NCI-H1105 treated with DMSO at 0.1 percent for 48 hours (cell line): Measurements from ENCODE around the gene SCNN1B.
A peak's percentile ranks its signal among the peaks of the same experiment; 100 is the strongest.

Experiments used
- DNase-seq: peaks from one replicate; lab custom pipeline; 2025; lab: John Stamatoyannopoulos, UW

The SCNN1B gene

DNA sequence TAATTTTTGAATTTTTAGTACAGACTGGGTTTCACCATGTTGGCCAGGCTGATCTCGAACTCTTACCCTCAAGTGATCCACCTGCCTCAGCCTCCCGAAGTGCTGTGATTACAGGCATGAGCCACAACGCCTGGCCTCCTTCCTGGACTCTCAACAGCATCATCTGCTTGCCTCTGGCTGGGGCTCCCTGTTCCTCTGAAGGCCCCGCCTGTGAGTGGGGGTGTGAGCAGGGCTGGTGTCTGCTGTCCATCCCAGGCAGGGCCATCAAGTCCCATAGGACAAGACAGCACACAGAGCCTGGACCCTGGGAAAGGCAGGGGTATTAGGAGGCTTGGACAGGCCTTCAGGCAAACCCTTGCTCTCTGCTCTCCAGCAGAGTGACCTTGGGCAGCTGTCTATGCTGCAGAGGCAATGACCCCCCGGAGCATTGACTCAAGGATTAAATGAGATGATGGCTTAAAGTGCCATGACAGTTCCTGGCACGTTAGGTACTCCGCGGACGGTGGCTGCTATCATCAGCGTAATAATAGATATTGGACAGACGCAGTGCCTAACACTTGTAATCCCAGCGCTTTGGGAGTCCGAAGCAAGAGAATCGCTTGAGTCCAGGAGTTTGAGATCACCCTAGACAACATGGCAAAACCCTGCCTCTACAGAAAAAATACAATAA lies 19.2 kb downstream of the SCNN1B start:
- DNase-seq, result no peak

DNA sequence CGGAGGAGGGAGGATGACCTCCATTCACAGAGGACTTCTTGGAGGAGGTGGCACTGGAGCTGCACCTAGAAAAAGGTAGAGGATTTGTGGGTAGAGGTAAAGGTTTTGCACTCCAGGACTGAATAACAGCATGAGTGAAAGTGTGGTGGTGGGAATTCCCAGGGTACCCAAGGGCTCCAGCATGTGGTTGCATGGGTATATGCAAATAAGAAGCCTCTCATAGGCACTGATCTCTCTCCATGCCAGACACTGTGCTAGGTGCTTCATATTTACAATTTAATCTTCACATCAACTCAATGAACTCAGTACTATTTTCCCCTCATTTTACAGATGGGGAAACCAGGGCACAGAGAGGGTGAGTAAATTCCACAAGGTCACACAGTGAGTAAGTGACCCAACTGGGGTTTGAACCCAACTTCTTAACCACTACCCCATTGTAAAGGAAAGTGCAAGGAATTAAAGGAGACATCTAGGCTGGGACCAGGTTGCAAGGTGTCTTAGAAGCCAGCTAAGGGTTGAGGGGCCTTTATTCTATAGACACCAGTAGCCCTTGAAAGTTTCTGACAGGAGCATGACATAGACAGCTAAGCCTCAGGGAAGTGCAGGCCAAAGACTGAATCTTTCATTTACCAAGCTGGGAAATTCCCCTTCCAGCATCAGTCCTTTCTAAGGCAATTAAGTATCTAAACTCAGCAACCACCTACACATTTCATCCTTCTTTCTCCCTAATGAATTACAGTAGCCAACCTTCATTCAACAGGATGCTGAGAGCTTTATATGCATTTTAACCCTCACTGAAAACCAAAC lies 21.3 kb downstream of the SCNN1B start:
- DNase-seq, result no peak

DNA sequence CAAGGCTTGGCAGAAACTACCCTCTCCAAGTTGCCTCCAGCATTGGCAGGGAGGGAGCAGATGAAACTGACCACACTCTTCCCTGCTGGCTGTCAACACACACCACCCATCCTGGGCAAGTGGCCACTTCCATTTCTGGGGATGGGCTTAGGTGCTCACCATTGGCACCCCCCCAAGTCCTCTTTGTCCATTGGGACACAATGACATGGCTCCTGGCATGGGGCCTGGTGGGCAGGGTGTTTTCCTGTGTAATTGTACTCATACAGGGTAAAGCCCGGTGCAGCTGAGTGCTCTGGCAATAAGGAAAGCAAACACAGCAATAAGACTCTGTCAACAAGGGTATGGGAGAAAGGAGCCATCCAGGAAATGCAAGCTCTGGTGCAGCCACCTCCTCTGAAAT lies 22.6 kb downstream of the SCNN1B start:
- peak; percentile 89 for DNase-seq

DNA sequence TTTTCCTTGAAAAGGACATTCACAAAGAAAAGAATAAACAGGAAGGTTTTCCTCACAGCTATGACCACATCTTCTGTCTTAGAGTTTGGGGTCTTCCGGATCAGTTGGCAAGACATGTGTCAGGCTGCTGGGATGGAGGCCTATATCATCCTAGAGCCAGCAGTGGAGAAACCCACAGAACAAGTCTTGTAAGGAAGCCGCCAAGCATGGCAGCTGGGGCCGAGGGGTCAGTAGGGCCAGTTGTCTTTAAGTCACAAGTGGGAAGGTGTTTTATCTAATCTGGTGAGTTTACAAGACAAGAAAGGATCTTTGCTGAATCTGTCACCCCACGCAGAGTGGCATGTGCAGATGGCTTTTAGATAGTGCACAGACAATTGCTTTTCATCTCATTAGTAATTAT lies 25.7 kb downstream of the SCNN1B start:
- no peak for DNase-seq

DNA sequence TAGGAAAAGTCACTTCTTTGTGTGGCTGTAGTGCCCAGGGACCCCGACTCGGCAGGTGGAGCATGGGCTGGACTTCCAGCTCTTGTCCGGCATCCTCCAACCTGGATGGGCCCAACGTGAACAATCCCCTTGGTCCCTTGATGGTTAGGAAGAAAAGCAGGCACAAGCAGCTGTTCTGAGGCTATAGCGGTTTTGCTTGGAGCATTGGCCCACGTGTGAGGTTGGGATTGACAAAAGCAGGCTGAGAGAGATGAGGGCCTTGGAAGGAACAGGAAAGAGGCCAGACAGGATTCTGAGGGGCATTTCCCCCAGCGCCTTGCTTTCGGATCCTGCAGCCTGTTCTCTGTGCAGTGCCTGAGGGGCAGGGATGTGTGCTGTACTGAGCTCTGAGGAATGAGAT lies 28.1 kb downstream of the SCNN1B start:
- DNase-seq, result no peak

DNA sequence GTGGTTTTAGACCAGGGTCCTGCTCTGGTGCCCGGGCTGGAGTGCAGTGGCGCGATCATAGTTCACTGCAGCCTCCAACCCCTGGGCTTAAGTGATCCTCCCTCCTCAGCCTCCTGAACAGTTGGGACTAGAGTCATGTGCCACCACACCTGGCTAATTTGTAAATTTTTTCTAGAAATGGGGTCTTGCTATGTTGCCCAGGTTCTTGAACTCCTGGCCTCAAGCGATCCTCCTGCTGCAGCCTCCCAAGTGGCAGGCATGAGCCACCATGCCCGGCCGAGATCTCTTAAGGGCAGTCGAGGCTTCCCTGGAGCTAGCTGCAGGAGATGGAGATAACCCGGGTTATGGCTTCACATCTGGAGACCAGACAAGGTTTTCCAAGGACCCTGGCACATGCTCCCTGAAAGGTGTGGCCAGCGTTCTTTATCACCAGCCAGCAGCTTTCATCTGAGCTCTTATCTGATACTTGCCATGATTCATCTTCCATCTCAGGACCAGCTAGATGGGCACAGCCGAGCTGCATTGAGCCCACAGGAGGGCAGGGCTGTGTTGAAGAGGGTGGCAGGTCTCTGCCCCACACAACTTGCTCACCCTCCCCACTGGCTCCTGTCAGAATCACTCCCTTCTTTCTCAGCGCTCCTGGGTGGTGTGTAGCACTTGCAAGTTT lies 28.6 kb downstream of the SCNN1B start:
- DNase-seq, result no peak

DNA sequence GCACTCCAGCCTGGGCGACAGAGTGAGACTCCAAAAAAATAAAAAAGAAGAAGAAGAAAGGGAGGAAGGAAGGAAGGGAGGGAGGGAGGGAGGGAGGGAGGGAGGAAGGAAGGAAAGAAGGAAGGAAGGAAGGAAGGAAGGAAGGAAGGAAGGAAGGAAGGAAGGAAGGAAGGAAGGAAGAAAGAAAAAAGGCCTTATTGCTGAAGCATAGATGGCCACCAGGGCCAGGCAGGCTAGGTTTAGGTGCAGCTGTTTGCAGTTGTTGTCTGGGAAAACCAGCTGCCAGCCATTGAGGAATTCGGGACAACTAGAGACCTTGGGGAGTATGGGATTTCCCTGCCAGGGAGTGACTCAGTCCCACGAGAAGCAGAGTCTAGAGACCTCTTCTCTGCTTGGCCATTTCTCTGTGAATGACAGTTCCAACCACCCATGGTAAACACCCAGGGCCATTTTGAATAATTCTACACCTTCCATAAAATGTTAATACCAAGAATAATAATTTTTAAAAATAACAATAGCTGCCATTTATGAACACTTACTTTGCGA lies 31.0 kb downstream of the SCNN1B start:
- DNase-seq, result no peak

DNA sequence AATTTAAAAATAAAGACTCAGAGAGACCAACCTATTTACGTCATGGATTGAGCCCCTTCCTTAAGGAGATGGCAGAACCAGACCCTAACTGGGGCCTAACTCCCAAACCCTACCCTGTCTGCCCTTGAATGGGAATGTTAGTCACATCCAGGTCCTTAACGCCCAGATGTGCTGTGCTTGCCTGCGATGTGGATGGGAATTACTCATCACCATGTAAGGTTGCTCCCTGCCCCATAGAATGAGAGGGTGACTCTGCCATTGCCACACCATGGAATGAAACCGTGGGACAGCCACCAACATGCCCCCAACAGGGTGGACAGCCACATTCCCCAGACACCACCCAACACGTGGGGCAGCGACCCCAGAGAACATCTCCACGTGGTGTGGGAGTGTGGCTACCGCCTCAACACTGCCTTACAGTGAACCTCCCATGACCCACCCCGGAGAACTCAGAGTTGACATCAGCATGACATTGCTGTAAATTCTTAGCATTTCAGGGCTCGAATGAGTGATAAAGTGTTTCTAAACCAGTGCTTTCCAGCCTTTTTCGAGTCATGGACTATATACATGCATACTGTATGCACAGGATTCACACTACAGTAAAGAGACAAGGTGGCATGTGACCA lies 31.8 kb downstream of the SCNN1B start:
- no peak for DNase-seq

DNA sequence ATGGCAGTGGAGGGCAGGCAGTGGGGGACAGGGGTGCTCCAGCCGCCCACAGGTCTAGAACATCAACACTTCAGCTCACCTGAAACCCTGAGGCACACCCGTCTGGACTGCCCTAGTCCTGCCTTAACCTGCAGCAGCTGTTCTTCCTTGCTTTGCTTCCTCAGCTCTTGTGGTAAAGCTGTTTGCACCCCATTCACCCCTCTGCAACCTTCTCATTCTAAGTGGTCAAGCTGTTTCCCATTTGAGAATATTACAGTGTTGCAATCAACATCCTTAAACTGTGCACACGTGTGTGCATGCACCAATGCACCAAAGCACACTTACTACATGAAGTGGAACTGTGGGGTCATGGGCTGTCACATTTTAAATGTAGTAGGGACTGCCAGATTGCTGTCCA lies 32.4 kb downstream of the SCNN1B start:
- DNase-seq, result no peak

DNA sequence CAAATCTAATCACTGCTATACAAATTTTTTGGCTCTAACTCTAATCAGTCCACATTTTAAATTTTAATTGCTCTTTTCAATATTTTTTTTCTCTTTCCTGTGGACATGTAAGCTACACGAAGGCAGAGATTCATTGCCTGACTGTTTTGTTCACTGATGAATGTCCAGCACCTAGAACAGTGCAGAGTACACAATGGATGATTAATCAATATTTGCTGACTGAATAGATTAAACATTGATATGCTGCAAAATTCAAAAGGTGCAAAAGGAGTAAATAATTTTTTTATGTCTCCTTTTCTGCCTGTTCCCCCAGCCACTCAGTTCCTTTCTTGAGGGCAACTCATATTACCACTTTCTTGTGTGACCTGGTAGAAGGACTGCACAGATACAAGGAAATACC lies 32.8 kb downstream of the SCNN1B start:
- DNase-seq, result no peak

DNA sequence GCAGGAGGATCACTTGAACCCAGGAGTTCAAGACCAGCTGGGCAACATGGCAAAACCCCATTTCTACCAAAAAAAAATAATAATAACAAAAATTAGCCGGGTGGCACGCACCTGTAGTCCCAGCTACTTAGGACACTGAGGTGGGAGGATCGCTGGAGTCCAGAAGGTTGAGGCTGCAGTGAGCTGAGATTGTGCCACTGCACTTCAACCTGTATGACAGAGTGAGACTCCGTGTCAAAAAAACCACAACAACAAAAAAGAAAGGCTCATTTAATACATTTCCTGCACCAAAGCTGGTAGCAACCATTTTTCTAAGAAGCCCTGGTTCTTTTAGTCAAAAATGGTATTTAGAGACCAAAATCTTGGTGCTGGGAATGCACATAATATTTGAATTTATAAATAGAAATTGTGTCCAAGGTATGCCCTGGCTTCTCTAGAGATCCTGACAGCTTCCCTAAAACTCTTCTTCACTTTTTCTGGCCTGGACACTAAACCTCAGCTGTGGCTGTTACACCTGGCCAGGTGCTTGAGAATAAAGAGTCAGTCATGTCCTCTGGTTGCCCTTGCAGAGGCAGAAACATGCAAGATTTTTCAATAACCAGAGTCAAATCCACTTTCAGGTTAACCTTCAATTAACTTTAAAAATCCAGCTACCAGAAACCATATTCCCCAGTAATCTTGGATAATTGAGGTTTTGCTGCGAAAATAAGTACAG lies 35.9 kb downstream of the SCNN1B start:
- DNase-seq, result no peak

DNA sequence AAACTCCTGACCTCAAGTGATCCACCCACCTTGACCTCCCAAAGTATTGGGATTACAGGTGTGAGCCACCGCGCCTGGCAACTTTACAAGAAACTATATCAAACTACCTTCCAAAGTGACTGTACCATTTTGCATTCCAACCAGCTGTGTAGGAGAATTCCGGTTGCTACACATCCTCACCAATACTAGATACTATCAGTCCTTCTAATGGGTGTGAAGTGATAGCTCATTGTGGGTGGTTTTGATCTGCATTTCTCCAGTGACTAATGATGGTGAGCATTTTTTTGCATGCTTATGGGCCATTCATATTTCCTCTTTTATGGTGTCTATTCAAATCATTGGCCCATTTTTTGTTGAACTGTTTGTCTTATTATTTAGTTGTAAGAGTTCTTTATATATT lies 37.7 kb downstream of the SCNN1B start:
- DNase-seq, result no peak

DNA sequence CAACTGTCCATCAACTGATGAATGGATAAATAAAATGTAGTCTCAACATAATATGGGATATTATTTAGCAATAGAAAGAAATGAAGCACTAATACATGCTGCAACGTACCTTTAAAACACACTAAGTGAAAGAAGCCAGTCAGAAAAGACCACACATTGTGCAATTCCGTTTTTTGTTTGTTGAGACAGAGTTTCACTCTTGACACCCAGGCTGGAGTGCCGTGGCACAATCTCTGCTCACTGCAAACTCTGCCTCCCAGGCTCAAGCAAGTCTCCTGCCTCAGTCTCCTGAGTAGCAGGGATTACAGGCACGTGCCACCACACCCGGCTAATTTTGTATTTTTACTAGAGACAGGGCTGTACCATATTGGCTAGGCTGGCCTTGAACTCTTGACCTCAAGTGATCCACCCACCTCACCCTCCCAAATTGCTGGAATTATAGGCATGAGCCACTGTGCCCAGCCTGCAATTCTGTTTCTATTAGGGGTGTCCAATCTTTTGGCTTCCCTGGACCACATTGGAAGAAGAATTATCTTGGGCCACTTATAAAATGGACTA lies 40.1 kb downstream of the SCNN1B start:
- DNase-seq, result no peak

DNA sequence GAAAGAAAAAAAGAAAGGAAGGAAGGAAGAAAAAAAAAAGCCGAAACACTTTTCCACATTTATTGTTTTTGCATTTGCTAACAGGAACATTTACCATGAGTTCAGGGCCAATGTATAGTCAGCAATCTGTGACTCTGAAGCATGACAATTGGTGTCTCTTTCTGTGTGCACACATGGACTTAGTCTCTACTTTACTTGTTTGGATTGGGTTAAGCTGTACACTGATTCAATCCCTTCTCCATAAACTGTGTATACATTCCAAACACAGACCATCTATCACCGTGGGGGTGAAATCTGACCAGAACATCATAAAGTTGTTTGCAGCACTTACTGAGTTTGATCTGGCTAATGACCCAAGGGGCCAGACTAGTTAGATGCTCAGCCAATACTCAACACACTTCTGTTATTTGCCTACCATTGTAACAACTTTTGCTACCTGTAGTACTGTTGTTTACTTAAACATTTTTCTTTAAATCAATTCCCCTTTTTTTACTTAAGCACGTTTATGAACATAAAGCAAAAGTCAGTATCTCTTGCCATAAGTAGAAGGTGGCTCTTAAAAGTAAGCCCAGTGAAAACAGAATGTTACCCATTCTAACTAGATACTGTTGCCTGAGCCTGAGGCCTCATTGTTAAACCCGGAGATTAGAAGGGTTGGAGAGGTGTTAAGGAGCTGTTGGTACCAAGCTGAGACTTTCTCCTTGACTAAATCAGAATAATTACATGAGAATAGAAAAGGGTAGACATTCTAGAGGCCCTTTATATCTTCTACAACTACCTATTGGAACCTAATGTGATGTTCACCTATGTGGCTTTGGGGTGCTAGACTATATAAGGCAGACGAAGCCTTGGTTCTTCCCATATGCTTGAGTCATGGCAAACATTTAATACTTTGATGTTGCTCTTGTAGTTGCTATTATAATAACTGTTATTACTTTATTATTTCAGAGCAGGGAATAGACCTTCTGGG lies 41.8 kb downstream of the SCNN1B start:
- DNase-seq, result no peak

DNA sequence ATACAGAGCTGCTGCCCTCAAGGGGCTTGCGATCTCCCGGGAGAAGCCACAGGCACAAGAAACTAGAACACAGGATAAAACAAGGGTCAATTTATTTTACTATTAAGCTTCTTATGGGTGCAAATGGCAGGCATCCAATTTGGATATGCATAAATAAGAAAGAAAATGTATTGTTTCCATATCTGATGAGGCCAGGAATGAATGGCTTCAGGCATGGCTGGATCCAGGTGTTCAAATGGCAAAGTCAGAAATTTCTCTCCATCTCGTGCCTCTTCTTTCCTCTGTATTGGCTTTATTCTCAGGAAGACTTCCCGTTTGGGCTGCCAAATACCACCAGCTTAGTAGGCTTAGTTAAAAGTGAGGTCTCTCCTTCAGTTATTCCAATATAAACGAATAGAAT lies 43.1 kb downstream of the SCNN1B start:
- DNase-seq, result no peak

DNA sequence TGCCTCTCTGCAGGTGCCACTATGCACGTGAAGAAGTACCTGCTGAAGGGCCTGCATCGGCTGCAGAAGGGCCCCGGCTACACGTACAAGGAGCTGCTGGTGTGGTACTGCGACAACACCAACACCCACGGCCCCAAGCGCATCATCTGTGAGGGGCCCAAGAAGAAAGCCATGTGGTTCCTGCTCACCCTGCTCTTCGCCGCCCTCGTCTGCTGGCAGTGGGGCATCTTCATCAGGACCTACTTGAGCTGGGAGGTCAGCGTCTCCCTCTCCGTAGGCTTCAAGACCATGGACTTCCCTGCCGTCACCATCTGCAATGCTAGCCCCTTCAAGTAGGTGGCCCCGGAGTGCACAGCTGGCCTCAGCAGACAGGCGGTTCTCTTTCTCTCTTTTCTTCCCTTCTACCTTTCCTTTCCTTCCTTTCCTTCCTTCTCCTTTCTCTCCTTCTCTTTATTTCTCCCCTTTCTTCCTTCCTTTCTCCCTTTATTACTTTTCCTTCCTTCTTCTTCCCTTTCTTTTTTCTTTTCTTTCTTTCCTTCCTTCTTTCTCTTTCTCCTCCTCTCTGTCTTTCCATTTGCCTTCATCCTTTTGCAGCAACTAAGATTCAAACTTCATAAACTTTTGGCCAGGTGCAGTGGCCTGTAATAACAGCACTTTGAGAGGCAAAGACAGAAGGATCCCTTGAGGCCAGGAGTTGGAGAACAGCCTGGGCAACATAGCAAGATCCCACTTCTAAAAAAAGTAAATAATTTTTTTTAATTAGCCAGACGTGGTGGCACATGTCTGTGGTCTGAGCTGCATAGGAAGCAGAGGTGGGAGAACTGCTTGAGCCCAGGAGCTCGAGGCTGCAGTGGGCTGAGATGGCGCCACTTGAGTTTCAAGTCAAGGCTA lies 46.7 kb downstream of the SCNN1B start:
- DNase-seq, result no peak

DNA sequence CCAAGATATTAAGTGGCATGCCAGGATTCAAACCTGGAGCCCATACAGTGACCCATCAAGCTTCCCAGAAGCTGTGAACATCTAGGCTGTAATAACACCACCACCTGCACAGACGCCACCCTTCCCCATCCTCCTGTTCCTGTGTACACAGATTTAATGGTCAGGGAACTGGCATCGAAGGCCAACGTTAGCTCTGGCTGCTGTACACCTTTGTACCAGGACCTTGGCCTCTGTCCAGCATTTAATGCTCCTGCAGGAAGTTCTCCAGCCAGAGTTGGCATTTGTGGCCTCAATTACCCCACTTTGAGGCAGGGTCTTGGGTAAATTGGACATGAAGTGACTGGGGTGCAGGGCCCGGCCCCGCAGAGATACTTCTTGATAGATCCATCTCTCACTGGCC lies 49.3 kb downstream of the SCNN1B start:
- no peak for DNase-seq

DNA sequence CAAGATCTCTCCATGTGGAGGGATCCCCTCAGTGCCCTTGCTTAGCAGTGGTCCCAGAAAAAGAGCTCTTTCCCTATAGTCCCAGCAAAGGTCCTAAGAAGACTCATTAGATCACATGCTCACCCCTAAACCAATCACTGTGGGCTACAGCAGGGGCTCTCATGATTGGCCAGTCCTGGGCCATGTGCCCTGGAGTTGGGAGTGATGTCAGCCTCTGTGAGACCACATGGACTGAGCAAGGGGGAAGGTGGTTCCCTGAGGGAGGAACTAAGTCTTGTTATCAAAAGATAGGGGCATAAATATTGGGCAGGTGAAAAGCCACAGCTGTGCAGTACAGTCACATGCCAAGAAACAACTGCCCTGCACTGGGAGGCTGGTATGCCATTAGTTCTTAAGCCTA lies 51.3 kb downstream of the SCNN1B start:
- no peak for DNase-seq

DNA sequence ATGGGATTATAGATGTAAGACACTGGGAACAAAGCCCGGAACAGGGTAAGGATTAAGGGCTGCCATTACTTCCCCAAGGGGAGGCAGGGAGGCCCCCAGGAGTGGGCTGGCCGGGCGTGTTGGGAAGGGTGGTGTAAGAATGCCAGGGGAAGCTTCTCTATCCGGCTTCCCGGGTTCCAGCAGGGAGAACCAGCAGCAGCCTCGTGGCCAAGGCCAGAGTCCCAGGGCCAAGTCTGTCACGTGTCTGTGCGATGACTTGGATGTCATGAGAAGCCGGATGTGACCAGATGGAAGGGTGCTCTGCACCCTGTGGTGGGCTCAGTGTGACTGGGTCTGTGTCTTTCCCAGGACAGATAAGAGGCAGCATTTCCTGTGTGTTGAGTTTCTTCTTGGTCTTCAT lies 52.1 kb downstream of the SCNN1B start:
- no peak for DNase-seq
